Mucosa of gallbladder (tissue), 1 donor: ENCODE measurements around the gene CCNQ. TPM values are rescaled to one million over a fixed set of nuclear protein-coding genes. Genes with fewer than 3 reads are reported as not detected.
"Not testable (repeated sequence)": the region's sequence is repeated elsewhere in the genome, so short reads cannot be mapped to it uniquely, and the experiment has no call there.

Experiments used
- DNase-seq: peaks from one replicate; pipeline ENCODE4 v3.0.0-alpha.2; 2020; ENCODE audit warnings: low spot score
- total RNA-seq: library from RNA; stranded (reverse); gene quantifications from one replicate; pipeline ENCODE4 v1.2.1, GENCODE V29; 2021
- donor health status: DM: no; HTN: no; CAD: no.

Gene CCNQ
- total RNA-seq, 1 donor from 2014 or later: 14.9 TPM

DNA sequence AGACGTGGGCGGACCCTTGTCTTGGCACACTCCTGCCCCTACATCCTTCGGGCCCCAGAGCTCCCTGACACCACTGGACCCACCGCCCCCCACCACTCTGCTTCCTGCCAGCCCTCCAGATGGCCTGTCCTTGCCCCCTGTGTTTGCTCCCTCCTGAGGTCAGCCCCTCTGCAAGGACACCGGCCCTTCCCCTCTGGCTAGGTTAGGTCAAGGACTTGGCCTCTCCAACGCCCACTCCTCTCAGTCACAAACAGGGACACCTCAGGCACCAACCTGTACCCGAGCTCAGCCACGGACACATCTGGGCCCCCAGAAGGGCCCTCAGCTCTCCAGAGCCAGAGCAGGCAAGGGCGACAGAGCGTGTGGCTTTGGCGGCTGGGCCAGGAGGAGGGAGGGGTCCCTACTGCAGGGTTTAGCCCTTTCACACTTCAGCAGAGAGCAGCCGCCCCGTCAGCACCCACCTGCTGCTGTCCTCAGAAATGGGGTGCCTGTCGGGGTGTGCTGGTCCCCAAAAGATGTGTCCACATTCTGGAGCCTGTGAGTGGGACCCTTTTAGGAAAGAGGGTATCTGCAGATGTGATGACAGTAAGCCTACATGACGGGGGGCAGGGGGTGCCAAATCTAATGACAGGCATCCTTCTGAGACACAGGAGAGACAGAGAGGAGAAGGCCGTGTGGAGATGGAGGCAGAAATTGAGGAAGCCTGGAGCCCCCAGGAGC lies 24.5 kb upstream of the CCNQ start:
- DNase-seq: no peak

DNA sequence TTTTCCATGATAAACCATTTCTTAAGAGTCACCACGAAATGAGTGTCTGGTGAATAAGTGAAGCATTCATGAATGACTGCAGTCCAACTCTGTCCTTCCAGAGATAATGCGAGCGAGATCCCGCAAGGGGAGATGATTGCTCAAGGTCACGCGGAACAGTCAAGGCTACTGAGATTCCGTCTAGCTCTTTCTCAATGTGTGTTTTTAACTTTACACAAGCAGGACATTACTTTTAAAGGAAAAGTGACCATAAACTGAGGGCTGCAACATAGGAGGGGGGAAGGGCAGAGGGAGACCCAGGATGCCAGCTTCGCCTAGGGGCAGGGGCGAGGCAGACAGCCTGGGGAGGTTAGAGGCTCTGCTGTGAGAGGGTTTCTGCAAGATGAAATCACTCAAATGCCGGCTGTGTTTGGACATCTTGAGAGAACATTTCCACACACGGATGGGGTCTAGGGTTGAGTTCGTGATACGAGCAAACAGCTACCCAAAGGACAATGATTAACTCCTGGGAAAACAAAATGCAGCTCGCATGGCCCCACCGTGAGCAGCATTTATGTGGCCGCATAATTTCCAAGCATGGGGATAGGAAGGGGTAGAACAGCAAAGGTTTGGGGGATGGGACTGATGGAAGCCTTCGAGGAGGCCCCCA lies 23.8 kb upstream of the CCNQ start:
- DNase-seq: no peak

GRCh38 chrX:153621949-153622598 lies 23.1 kb upstream of the CCNQ start:
- DNase-seq: no peak

DNA sequence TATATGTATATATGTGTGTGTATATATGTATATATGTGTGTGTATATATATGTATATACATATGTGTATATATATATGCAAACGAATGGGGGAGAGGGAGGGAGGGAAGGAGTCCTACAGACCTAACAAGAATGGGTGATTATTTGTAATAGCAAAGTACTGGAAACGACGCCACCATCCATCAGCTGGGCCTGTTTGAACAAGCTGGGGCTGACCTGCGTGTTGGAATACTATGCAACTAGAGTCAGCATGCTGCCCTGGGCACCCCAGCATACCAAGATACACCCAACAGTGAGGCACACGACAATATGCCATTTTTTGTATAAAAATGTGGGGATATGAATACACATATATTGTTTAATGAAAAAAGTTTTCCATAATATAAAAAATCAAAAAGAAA lies 21.6 kb upstream of the CCNQ start:
- no peak for DNase-seq

DNA sequence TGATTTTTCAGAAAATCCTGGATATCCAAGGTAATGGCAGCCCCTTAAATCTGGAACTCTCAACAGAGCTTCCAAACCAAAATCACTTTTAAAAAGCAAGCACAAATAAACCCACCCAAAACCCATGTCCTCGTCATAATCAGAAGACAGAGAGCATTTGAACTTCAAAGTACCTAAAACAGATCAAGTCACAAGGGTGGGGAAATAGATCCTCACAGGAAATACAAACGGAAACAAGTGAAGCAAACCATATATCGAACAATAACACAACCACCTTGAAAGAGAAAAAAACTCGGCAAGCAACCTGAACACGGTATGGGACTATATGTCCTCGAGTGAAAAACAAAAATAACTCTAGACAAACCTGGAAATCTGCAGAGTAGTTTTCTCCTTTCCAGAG lies 15.9 kb upstream of the CCNQ start:
- no peak for DNase-seq

GRCh38 chrX:153612413-153612812 lies 13.5 kb upstream of the CCNQ start:
- DNase-seq: no peak

DNA sequence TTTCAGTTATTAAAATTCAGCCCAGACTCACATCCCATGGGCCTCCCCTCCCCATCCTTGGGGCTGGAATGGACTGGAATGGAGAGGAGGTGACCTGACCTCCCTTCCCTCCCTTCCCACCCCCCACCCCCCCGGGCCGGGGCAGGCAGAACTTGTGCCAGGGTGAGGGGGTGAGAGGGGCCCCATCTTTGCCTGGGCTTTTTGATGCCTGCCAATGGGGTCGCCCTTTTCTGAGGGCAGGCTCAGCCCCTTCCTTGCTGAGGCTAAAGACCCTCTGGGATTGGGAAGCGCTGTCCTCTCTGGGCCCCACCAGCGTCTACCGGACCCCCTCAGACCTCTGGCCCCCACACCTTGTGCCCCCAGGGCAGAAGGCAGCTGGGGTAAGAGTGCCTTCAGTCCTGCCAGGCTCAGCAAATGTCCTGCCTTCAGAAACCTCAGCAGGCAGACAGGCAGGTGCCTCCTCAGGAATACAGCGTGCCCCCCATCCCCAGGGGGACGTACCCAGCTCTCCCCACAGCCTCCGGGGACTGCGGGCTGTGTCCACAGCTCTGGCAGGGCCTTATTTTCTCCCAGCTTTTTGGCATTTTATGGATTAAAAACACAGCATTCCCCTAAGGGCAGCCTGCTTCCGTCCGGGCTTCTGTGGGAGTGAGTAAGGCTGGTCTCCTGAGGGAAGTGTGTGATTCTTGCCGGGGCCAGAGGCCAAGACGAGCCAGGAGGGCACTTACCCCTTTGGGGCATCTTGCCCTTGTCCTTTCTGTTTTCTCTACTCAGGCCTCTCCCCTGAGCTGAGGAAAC lies 12.6 kb upstream of the CCNQ start:
- DNase-seq: no peak

GRCh38 chrX:153610836-153611213 lies 11.9 kb upstream of the CCNQ start:
- no peak for DNase-seq

DNA sequence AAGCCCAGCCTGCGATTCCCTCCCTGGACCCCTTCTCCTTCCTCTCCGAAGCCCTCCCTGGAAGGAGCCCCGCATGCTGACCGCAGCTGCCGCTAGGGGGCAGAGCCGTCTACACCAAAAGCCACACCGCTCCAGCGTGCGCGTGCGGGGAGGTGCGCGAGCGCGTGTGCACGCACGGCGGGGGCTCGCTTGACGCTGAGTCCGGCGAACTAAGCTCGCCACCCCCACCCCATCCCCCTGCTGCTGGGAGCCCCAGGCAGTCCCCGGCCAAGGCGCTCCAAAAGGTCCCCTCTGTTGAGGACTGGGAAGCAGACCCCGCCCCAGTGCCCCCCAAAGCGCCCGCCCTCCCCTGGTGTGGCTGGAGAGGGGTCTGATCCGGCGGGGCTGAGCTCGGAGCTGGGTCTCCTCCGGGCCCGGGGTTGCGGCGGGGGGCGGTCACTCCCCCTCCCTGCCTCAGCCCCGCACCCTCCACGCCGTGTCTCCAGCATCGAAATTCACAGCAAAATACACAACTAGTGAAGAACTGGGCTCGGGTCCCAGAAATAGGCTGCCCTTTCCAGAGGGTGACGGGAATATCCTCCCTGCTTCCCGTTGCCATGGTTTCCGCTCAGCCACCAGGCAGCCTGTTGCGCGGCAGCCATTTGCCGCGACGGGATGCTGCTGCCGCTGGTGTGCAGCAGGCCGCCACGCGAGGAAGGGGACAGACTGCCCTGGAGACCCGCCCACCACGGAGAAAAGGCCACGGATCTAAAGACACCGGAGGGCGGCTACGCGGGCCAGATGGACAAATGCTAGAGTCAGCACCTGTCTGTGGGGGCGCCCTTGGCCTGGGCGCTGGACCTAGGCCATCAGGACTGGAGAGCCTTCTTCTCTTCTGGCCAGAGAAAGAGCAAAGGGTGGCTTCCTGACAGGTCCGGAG lies 11.2 kb upstream of the CCNQ start:
- DNase-seq: peak; percentile 52

- no peak for DNase-seq
Observed at GRCh38 chrX:153608806-153609205, 9.9 kb upstream of the CCNQ start.

DNA sequence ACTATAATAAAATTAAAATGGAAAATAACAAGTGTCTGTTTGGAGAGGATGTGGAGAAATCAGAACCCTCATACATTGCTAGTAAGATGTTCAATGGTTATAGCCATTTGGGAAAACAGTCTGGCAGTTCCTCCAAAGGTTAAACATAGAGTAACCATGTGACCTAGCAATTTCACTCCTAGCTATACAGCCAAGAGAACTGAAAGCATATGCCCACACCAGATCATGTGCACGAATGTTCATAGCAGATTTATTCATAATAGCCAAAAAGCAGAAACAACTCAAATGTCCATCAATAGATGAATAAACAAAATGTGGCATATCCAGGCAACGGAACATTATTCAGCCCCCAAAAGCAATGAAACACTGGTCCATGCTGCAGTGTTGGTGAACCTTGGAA lies 9.4 kb upstream of the CCNQ start:
- no peak for DNase-seq

DNA sequence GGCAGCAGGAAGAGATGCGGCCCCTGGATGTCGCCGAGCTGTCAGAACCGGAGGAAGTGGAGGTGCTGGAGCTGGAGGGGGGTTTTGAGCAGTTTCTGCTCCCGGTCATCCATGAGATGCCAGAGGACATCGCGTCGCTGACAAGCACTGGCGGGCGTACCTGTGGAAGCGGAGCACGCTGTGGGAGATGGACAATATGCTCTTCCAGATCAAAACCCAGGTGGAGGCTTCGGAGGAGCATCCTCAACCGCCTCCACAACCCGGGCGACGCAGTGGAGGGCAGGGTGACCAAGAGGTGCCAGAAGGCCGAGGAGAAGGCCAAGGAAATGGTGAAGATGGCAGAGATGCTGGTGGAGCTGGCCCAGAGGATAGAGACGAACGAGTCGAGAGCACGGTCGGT lies 7.6 kb upstream of the CCNQ start:
- no peak for DNase-seq

- DNase-seq: not testable (repeated sequence)
Observed at GRCh38 chrX:153604666-153605380, 5.9 kb upstream of the CCNQ start.

DNA sequence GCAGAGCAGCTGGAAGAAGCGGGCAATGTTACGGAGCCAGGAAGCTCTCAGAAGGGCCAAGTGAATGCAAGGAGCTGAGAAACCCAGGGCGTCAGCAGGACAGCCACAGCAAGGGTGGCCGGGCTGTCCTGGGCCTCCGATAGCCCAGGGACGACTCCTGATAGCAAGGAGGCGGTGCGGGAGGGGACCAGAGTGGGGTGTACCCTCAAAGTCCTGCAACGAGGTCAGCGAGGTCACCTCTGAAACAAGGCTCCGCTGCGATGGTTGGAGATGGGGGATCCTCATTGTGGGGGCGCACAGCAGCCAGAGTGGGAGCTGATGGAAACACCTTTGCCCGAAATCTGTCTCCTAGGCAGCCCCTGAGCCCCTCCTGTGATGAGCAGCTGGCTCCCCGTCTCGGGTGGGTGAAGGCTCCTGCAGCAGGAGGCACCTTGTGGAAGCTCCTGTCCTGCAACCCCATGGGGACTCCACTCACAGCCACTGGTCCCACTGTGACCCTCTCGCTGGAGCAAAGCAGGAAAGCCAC lies 4.3 kb upstream of the CCNQ start:
- DNase-seq: no peak

GRCh38 chrX:153602601-153603000 lies 3.7 kb upstream of the CCNQ start:
- DNase-seq: no peak

- DNase-seq: no peak
Observed at GRCh38 chrX:153601511-153602110, 2.7 kb upstream of the CCNQ start.

- DNase-seq: no peak
Observed at GRCh38 chrX:153600921-153601320, 2.0 kb upstream of the CCNQ start.

DNA sequence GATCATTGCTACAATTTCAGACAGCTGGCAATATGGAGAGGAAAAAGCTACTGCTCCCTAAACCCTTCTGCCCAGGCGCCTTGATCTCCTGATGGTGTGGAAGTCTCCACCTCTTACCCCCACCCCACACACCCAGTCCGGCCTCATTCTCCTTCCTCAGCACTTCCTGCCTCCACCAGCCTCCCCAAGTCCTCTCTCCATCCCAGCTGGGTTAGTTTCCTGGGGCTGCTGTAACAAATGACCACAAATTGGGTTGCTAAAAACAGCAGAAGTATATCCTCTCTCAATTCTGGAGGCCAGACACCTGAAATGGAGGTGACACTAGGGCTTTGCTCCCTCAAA lies 1.1 kb upstream of the CCNQ start:
- no peak for DNase-seq

DNA sequence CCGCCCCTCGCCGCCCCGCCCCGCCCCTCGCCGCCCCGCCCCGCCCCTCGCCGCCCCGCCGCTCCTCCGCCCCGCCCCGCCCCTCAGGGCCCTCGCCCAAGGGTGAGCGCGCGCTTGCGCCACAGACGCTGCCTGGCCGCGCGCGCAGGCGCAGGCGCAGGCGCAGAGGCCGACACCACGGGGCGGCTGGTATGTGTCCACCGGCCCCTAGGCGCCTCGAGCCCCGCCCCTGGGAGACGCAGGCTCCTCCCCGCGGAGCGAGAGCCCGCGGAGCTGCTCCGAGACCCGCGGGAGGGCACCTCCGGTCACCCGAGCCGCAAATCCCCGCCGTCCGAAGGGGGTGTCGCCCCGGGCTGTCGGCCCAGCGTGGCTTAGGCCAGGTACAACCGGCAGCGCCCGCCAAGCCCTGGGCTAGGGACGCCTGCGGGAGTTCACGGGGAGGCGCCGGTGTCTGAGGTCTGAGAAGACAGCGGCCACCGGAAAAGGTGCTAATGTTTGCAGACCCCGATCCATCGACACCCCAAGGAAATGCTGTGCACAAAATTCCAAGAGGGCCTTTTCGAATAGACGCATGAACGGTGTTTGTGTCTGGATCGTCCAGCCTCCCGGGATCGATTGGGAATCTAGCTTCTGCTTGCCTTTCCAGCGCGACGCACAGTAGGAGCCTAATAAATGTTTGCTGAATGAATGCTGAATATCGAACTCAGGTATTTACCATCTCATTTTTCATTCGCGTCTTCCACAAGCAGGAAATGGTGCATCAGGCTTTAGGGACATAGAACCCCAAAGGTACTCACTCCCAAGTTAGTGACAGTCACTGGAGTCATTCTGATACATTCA lies 473 bp upstream of the CCNQ start:
- peak; percentile 88 for DNase-seq
